ENCODE results near the gene ATP6V0D1. TPM values are rescaled to one million over a fixed set of nuclear protein-coding genes. Genes with fewer than 3 reads are reported as not detected.

Gene ATP6V0D1
- total RNA-seq, 1 experiment from 2014 or later = 85.3 TPM

DNA sequence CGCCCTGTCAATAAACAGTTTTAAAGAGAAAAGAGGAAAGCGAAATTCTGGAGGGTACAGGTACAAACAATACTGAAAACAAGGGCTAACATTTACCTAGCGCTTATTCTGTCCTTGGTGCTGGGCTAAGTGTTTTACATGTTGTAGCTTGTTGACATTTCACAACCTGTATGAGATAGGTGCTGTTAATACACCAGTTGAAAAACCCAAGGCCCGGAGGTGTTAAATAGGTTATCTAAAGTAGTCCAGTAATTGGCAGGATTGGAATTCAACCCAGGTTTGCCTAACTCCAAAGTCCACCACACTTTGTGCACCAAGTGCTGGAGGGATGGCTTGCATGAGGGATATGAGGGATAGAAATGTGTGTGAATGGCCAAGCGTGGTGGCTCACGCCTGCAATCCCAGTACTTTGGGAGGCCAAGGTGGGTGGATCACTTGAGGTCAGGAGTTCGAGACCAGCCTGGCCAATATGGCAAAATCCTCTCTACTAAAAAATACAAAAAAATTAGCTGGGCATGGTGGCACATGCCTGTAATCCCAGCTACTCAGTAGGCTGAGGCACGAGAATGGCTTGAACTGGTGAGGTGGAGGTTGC is 2.9 kb downstream of the ATP6V0D1 start:
- H3K27me3 Mint-ChIP-seq (ENCODE audit: unreplicated experiment) = no peaks in the 10 kb centered on the region
- TF ChIP-seq, protein P1, sequence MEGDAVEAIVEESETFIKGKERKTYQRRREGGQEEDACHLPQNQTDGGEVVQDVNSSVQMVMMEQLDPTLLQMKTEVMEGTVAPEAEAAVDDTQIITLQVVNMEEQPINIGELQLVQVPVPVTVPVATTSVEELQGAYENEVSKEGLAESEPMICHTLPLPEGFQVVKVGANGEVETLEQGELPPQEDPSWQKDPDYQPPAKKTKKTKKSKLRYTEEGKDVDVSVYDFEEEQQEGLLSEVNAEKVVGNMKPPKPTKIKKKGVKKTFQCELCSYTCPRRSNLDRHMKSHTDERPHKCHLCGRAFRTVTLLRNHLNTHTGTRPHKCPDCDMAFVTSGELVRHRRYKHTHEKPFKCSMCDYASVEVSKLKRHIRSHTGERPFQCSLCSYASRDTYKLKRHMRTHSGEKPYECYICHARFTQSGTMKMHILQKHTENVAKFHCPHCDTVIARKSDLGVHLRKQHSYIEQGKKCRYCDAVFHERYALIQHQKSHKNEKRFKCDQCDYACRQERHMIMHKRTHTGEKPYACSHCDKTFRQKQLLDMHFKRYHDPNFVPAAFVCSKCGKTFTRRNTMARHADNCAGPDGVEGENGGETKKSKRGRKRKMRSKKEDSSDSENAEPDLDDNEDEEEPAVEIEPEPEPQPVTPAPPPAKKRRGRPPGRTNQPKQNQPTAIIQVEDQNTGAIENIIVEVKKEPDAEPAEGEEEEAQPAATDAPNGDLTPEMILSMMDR (IDR thresholded peaks at IDR 0.05; ENCODE audit: unreplicated experiment) = no peak
- peaks cover 10% of the 10 kb centered on the region for H3K4me1 Mint-ChIP-seq (ENCODE audit: low read depth, unreplicated experiment)
- CTCF ChIA-PET = interaction anchor here (0.7 kb wide), 1 partner anchor 37 kb away, joined by 3 read pairs; no protein-coding TSS in a partner anchor
- no peak overlapping the region for H3K27ac Mint-ChIP-seq (ENCODE audit: unreplicated experiment)
- H3K36me3 Mint-ChIP-seq (ENCODE audit: insufficient read depth, unreplicated experiment) = peaks cover 29% of the 10 kb centered on the region
- BruUV-seq (replicated peaks) = no TSS peak
- no peak for DNase-seq
- H3K4me3 Mint-ChIP-seq (ENCODE audit: low read depth, unreplicated experiment) = no peak overlapping the region
- intact Hi-C loops (cut with micrococcal nuclease; ENCODE audit: unreplicated experiment) = no loop called here
- H3K9me3 Mint-ChIP-seq (ENCODE audit: low read depth, unreplicated experiment) = no peaks in the 10 kb centered on the region

DNA sequence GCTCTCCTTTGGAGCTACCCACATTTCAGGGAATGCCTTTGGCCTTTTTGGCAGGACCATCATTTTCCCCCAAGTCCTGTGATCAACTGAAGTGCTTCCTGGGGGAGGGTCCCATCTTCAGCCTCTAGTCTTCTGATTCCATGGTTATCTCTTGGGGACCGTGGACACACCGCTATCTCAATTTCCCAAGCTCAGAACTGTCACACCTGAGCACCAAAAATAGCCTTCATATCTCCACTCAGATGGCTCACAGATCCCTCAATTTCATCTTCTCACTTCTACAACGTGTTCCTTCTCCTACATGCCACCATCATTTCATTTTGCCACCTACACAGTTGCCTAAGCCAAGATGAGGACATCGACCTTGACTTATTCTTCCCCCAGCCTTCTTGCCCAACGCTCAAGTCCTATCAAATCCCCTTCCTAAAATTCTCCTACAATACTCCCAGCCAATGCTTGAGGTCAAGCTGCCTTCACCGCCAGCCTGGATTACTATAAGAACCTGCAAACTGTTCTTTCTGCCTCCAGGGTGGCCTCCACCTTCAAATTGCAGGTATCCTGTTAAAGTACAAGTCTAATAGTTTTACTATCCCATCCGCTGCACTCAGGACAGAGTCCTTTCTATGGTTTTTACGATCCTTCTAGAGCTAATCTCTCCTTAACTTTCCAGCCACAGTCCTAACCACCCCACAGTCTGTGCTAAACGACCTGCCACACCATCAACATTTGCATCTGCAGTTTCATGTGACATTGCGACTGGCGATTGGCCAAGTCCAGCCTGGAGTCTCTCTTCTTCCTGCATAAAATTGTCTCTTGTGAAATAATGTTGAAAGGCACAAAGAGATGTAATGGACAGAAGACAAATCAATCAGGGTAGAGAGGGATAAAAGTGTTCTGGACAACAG is 6.2 kb downstream of the ATP6V0D1 start:
- no TSS peak for BruUV-seq (replicated peaks)
- intact Hi-C loops (cut with micrococcal nuclease; ENCODE audit: unreplicated experiment) = no loop called here
- DNase-seq = no peak
- TF ChIP-seq, protein P1 (IDR thresholded peaks at IDR 0.05; ENCODE audit: unreplicated experiment) = no peak
- Mint-ChIP-seq H3K27me3 (ENCODE audit: unreplicated experiment) (no peaks in the 10 kb centered on the region), H3K4me1 (ENCODE audit: low read depth, unreplicated experiment) (no peaks in the 10 kb centered on the region), H3K9me3 (ENCODE audit: low read depth, unreplicated experiment) (no peaks in the 10 kb centered on the region), H3K27ac (ENCODE audit: unreplicated experiment) (no peak overlapping the region), H3K36me3 (ENCODE audit: insufficient read depth, unreplicated experiment) (peaks cover 4% of the 10 kb centered on the region), H3K4me3 (ENCODE audit: low read depth, unreplicated experiment) (no peak overlapping the region)
- CTCF ChIA-PET = interaction anchor here (0.5 kb wide), 1 partner anchor 83 kb away, joined by 5 read pairs; no protein-coding TSS in a partner anchor

DNA sequence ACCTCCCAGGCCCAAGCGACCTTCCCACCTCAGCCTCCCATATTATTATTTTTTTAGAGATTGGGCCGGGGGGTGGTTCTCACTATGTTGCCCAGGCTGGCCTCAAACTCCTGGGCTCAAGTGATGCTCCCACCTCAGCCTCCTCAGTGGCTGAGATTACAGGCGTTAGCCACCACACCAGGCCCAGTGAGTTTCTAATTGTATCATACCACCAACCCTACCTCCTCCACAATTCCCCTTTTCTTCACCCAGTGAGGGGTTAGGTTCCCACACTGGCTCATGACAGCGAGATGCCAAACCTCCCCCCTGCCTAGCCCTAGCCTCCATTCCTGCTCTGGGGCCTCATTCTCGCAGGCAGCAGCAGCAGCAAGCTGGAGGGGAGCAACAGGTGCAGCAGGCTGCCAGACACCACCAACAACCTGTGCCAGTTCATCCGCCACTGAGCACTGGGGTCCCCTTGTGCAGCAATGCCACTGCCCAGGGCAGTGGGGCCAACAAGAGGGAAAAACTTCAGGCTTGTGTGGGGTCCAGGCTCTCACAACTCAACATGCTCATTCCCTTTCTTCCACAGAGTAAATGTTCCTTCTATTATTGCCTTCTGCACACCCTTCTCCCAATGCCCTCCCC is 9.1 kb downstream of the ATP6V0D1 start:
- Mint-ChIP-seq H3K9me3 (ENCODE audit: low read depth, unreplicated experiment) (no peaks in the 10 kb centered on the region), H3K36me3 (ENCODE audit: insufficient read depth, unreplicated experiment) (no peaks in the 10 kb centered on the region), H3K4me3 (ENCODE audit: low read depth, unreplicated experiment) (no peak overlapping the region), H3K4me1 (ENCODE audit: low read depth, unreplicated experiment) (no peaks in the 10 kb centered on the region), H3K27ac (ENCODE audit: unreplicated experiment) (no peak overlapping the region), H3K27me3 (ENCODE audit: unreplicated experiment) (no peaks in the 10 kb centered on the region)
- no peak for DNase-seq
- intact Hi-C loops (cut with micrococcal nuclease; ENCODE audit: unreplicated experiment) = no loop called here
- BruUV-seq (replicated peaks) = no TSS peak
- TF ChIP-seq, protein P1 (IDR thresholded peaks at IDR 0.05; ENCODE audit: unreplicated experiment) = no peak
- CTCF ChIA-PET = no interaction called here

DNA sequence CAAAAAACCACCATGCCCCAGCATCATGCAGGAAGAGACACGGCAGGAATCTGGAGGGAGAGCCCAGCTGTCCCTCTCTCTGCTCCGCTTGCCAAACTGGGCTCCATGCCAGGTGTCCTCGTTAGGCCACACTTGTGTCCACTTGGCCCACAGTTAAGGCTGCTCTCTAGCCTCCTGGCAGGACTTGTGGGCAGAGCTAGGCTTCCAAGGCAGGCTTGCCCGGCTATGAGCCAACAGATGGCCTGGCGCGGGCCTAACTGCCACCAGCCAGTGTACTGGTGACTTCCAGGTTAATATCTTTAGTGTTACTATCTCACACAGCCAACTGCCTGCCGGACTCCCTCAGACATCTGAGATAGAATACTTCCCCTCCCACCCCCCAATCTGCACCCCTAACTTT is 10.6 kb downstream of the ATP6V0D1 start:
- CTCF ChIA-PET = interaction anchor here (0.5 to 0.7 kb wide), 3 partner anchors 9 to 569 kb away, joined by 3 to 8 read pairs (median 4); no protein-coding TSS in a partner anchor
- no peak overlapping the region for H3K27ac Mint-ChIP-seq (ENCODE audit: unreplicated experiment)
- no peak overlapping the region for H3K4me3 Mint-ChIP-seq (ENCODE audit: low read depth, unreplicated experiment)
- peaks cover 6% of the 10 kb centered on the region for H3K4me1 Mint-ChIP-seq (ENCODE audit: low read depth, unreplicated experiment)
- intact Hi-C loops (cut with micrococcal nuclease; ENCODE audit: unreplicated experiment) = no loop called here
- BruUV-seq (replicated peaks) = no TSS peak
- TF ChIP-seq, protein P1 (IDR thresholded peaks at IDR 0.05; ENCODE audit: unreplicated experiment) = no peak
- H3K36me3 Mint-ChIP-seq (ENCODE audit: insufficient read depth, unreplicated experiment) = peaks cover 3% of the 10 kb centered on the region
- no peaks in the 10 kb centered on the region for H3K9me3 Mint-ChIP-seq (ENCODE audit: low read depth, unreplicated experiment)
- H3K27me3 Mint-ChIP-seq (ENCODE audit: unreplicated experiment) = no peaks in the 10 kb centered on the region
- DNase-seq = no peak

Data from Calu3 (cell line).